Spinal cord (tissue), 10 donors: ENCODE data around the gene SLC35D3. TPM values are rescaled to one million over a fixed set of nuclear protein-coding genes. Genes with fewer than 3 reads are reported as not detected.
A peak's percentile ranks its signal among the peaks of the same experiment; 100 is the strongest.
"Not testable (repeated sequence)": the region's sequence is repeated elsewhere in the genome, so short reads cannot be mapped to it uniquely, and the experiment has no call there.

Experiments used
- DNase-seq, 6 donors: peaks; one replicate each; pipeline versions ENCODE4 v3.0.0 to v3.0.0-alpha.2; 2013 to 2015; ENCODE audit warnings: low spot score in 6 of 6, low read depth in 4 of 6
- H3K27ac ChIP-seq: one replicate; pipeline ENCODE4 v1.5.1; 2013; ENCODE audit warnings: low read depth, low read length, control low read depth
- H3K27me3 ChIP-seq: one replicate; pipeline ENCODE4 v1.6.1; 2013; ENCODE audit warnings: low read length; ENCODE audit not compliant: control insufficient read depth, insufficient read depth
- H3K36me3 ChIP-seq: one replicate; pipeline ENCODE4 v1.6.1; 2013; ENCODE audit warnings: low read length; ENCODE audit not compliant: control insufficient read depth, insufficient read depth
- H3K4me1 ChIP-seq: one replicate; pipeline ENCODE4 v1.6.1; 2013; ENCODE audit warnings: low read length; ENCODE audit not compliant: control insufficient read depth, insufficient read depth
- H3K4me3 ChIP-seq: one replicate; pipeline ENCODE4 v1.5.1; 2013; ENCODE audit warnings: low read depth, low read length, control low read depth
- H3K9me3 ChIP-seq: one replicate; pipeline ENCODE4 v1.6.1; 2013; ENCODE audit warnings: low read length; ENCODE audit not compliant: control insufficient read depth, insufficient read depth
- WGBS: methylation state at CpG from one replicate; pipeline ENCODE4 v1.1.5; 2013; ENCODE audit warnings: missing lambda C conversion rate; ENCODE audit not compliant: insufficient coverage; 5-methylcytosine and 5-hydroxymethylcytosine counted together
- polyA plus RNA-seq, 2 donors: library from polyadenylated mRNA; unstranded; fragments of 120-200 nt; gene quantifications; one replicate each; pipeline ENCODE4 v1.2.1, GENCODE V29; 2013; ENCODE audit not compliant: insufficient read length in 2 of 2
- total RNA-seq, 2 donors: library from RNA; depleted of rRNA in 1 of 2; stranded (reverse); fragments of 120-200 nt in 1 of 2; fragments of >200 nt in 1 of 2; gene quantifications; one replicate each; pipeline versions ENCODE4 v1.2.3 to v1.2.4, GENCODE V29; 2013 to 2014
- donor health status: healthy.

Gene SLC35D3
- total and polyA plus RNA-seq, 4 donors = 0.33 to 0.99 (median 0.62) TPM

DNA sequence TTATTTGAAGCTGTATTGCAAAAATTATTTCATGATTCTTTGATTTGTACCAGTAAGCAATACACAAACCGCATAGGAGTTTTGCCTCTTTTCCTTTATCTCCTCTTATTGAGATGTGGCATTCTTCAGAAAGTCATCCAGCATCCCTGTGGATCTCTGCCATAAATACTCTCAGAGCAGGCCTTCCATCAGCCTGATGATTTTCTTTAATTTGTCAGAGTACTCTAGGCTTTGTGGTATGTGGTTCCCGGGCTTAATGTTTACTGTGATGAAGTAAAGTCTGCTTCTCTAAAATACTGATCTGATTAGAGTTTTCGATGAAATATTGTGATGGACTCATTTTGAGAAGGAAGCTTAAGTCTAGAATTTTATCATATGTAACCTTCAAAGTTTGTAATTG, 31.1 kb upstream of the SLC35D3 start:
- Histone ChIP-seq H3K9me3 (no peaks in the 10 kb centered on the region), H3K36me3 (no peaks in the 10 kb centered on the region), H3K4me3 (no peak overlapping the region), H3K27me3 (no peaks in the 10 kb centered on the region), H3K27ac (peak overlapping the region; percentile 4), H3K4me1 (no peaks in the 10 kb centered on the region)
- DNase-seq = no peak
- WGBS = no CpG with 5 or more reads among the region's 3 CpGs

DNA sequence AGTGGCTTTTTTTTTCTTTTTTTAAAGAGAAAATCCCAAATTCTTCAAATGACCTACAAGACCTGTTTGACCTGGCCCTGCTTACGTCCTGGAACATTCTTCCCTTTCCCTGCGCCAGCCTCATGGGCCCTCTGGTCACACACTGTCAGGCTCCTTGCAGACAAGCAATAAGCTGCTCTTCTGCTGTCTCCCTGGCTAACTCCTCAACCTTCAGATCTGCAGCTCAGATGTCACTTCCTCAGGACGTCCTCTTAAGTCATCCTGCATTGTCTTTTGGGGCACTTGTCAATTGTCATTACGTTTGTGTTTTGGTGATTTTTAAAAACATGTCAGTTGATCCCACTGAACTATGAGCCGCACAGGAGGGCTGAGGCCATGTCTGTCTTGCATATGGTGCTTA, 28.9 kb upstream of the SLC35D3 start:
- no peak for DNase-seq
- Histone ChIP-seq H3K9me3 (no peaks in the 10 kb centered on the region), H3K36me3 (no peaks in the 10 kb centered on the region), H3K27ac (no peak overlapping the region), H3K4me3 (no peak overlapping the region), H3K4me1 (no peaks in the 10 kb centered on the region), H3K27me3 (no peaks in the 10 kb centered on the region)
- 82% methylated on average over 4 of the region's 5 CpGs for WGBS

DNA sequence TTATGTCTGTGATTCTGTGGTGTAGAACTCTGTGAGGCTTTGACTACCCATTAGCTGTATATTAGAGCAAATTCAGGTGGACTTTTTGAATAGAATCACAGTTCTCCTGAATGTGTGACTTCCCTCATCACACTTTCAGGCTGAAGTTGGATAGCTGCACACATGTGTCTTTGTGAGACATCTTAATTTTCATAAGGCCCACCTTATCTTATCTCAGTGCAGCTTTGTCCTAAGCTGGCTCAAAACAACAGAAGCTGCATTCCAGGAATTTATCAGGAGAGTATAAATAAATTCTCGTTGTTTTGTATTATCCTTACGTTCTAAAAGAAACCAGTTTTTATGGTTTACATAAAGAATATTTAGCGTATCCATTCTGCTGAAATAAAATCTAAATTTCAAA, 26.2 kb upstream of the SLC35D3 start:
- Histone ChIP-seq H3K9me3 (no peaks in the 10 kb centered on the region), H3K36me3 (peaks cover 3% of the 10 kb centered on the region), H3K4me3 (no peak overlapping the region), H3K27me3 (no peaks in the 10 kb centered on the region), H3K27ac (no peak overlapping the region), H3K4me1 (no peaks in the 10 kb centered on the region)
- DNase-seq = no peak
- whole genome bisulfite sequencing = no CpG with 5 or more reads among the region's 3 CpGs

- DNase-seq = no peak
- H3K27ac ChIP-seq = no peak overlapping the region
- no peaks in the 10 kb centered on the region for H3K9me3 ChIP-seq
- H3K36me3 ChIP-seq = peaks cover 3% of the 10 kb centered on the region
- H3K27me3 ChIP-seq = no peaks in the 10 kb centered on the region
- no peaks in the 10 kb centered on the region for H3K4me1 ChIP-seq
- WGBS = no CpG with 5 or more reads among the region's 1 CpG
- no peak overlapping the region for H3K4me3 ChIP-seq
Observed at GRCh38 chr6:136897071-136897470, 25.0 kb upstream of the SLC35D3 start.

DNA sequence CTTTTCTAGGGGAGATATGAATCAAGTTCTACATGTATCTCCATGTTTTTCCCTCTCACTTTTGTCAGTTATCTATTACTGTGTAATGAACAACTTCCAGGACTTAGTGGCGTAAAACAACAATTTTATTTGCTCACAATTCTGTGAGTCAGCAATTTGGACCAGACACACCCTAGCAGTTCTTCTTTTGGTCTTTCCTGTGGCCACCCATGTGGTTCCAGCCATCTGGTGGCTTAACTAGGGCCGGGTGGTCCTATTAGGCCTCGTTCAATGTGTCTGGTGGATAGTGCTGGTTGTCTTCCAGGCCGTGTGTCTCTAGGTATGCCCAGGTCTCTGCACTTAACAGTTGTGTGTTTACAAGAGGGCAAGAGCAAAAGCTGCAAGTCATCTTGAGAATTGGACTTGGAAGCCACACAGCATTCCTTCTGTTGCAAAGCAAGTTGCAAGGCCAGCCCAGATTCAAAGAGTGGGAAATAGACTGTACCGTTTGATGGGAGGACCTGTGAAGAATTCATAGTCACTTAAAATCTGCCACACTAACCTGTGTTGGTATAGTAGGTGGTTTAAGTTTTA, 20.8 kb upstream of the SLC35D3 start:
- Histone ChIP-seq H3K9me3 (no peaks in the 10 kb centered on the region), H3K4me3 (no peak overlapping the region), H3K27ac (no peak overlapping the region), H3K36me3 (peaks cover 3% of the 10 kb centered on the region), H3K4me1 (no peaks in the 10 kb centered on the region), H3K27me3 (no peaks in the 10 kb centered on the region)
- 100% methylated on average over 4 of the region's 5 CpGs for WGBS
- DNase-seq = no peak

DNA sequence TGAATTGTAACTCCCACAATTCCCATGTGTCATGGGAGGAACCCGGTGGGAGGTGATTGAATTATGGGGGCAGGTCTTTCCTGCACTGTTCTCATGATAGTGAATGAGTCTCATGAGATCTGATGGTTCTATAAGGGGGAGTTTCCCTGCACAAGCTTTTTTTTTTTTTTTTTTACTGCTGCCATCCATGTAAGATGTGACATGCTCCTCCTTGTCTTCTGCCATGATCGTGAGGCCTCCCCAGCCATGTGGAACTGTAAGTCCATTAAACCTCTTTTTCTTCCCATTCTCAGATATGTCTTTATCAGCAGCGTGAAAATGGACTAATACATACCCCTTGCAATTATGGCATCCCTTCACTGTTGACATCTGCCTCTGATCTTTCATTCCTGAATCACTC, 17.6 kb upstream of the SLC35D3 start:
- not testable (repeated sequence) for H3K27ac ChIP-seq, DNase-seq, H3K4me3 ChIP-seq, H3K36me3 ChIP-seq, H3K27me3 ChIP-seq, H3K9me3 ChIP-seq, H3K4me1 ChIP-seq
- WGBS = 100% methylated on average over 1 of the region's 3 CpGs

GRCh38 chr6:136914947-136915346, 7.2 kb upstream of the SLC35D3 start:
- DNase-seq = no peak
- Histone ChIP-seq H3K27ac (no peak overlapping the region), H3K36me3 (no peaks in the 10 kb centered on the region), H3K27me3 (peaks cover 19% of the 10 kb centered on the region), H3K9me3 (no peaks in the 10 kb centered on the region), H3K4me1 (no peaks in the 10 kb centered on the region), H3K4me3 (no peak overlapping the region)
- no CpG with 5 or more reads among the region's 1 CpG for WGBS

DNA sequence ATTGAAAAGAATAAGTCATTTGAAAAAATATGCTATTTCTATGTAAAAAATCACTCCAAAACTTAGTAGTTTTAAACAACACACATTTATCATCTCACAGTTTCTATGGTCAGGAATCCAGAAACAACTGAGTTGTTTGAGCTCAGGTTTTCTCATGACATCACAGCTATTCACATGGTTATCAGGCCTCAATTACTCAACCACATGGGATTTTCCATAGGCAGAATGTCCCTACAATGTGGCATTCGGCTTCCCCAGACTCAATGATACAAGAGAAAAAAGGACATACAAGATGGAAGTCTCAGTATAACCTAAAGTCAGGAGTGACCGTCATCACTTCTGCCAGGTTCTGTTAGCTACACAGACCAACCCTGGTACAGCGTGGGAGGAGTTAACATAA, 3.4 kb upstream of the SLC35D3 start:
- Histone ChIP-seq H3K4me1 (peaks cover 33% of the 10 kb centered on the region), H3K4me3 (no peak overlapping the region), H3K27ac (no peak overlapping the region), H3K27me3 (peaks cover 55% of the 10 kb centered on the region), H3K36me3 (no peaks in the 10 kb centered on the region), H3K9me3 (no peaks in the 10 kb centered on the region)
- 60% methylated on average over 1 of the region's 3 CpGs for WGBS
- no peak for DNase-seq

GRCh38 chr6:136920216-136920615, 1.9 kb upstream of the SLC35D3 start:
- Histone ChIP-seq H3K4me3 (no peak overlapping the region), H3K36me3 (no peaks in the 10 kb centered on the region), H3K4me1 (peaks cover 33% of the 10 kb centered on the region), H3K9me3 (no peaks in the 10 kb centered on the region), H3K27ac (no peak overlapping the region), H3K27me3 (peaks cover 64% of the 10 kb centered on the region)
- WGBS = 23% methylated on average over 6 of the region's 6 CpGs
- DNase-seq = peak in 2 of 6 donors; percentile 2 to 20

DNA sequence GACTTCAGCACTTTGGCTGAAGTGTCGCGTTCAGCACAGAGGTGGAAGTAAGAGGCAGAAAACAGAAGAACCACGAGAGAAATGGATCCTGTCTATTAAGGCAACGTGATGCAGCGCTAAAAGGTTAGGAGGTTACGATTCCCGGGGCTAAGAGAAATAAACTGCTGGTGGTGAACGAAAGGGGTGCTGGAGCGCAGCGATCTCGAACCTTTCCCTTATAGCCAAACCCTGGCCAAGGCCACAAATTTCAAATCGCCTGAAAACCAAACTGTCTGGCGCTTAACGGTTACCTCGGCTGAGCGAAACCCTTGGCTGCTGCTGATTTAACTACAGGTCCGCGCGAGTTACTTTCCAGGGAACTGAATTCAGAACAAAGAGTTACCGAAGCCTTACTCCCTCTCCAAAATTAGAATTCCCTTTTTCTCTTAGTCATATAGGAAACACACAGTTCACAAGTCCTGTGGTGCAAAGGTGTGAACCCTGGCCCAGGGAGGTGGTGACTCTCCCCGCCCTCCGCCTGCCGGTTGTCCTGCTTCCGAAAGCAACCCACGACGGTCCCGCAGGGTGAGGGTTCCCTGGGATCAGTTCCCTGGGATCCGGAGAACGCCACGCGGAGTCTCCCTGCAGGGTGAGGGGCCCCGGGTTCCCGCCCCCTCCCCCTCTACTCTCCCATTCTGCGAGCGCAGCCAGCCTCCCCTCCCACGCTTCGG, 1.3 kb upstream of the SLC35D3 start:
- 1% methylated on average over 37 of the region's 37 CpGs for whole genome bisulfite sequencing
- Histone ChIP-seq H3K4me3 (peak overlapping the region; percentile 37), H3K27ac (no peak overlapping the region), H3K27me3 (peaks cover 64% of the 10 kb centered on the region), H3K36me3 (no peaks in the 10 kb centered on the region), H3K4me1 (peaks cover 33% of the 10 kb centered on the region), H3K9me3 (no peaks in the 10 kb centered on the region)
- peak in 2 of 6 donors; percentile 36 to 55 for DNase-seq
